ENCODE results near the gene SEZ6L. TPM values are rescaled to one million over a fixed set of nuclear protein-coding genes. Genes with fewer than 3 reads are reported as not detected.

Gene SEZ6L
- total RNA-seq, 4 donors from 2014 or later, result 0.26 to 2.6 TPM; not detected in 2

GRCh38 chr22:26205494-26205893, 36.2 kb downstream of the SEZ6L start:
- intact Hi-C loops (cut with DNase I; ENCODE audit: low total_unique reads), result no loop called here
- Histone ChIP-seq H3K27ac (no peak overlapping the region), H3K36me3 (no peaks in the 10 kb centered on the region), H3K27me3 (no peaks in the 10 kb centered on the region), H3K4me1 (no peaks in the 10 kb centered on the region), H3K9me3 (no peaks in the 10 kb centered on the region), H3K4me3 (no peak overlapping the region)
- DNase-seq, result no peak
- TF ChIP-seq, protein P1, sequence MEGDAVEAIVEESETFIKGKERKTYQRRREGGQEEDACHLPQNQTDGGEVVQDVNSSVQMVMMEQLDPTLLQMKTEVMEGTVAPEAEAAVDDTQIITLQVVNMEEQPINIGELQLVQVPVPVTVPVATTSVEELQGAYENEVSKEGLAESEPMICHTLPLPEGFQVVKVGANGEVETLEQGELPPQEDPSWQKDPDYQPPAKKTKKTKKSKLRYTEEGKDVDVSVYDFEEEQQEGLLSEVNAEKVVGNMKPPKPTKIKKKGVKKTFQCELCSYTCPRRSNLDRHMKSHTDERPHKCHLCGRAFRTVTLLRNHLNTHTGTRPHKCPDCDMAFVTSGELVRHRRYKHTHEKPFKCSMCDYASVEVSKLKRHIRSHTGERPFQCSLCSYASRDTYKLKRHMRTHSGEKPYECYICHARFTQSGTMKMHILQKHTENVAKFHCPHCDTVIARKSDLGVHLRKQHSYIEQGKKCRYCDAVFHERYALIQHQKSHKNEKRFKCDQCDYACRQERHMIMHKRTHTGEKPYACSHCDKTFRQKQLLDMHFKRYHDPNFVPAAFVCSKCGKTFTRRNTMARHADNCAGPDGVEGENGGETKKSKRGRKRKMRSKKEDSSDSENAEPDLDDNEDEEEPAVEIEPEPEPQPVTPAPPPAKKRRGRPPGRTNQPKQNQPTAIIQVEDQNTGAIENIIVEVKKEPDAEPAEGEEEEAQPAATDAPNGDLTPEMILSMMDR (IDR thresholded peaks at IDR 0.05), result no peak
- TF ChIP-seq POLR2A (IDR thresholded peaks at IDR 0.05), result no peak

DNA sequence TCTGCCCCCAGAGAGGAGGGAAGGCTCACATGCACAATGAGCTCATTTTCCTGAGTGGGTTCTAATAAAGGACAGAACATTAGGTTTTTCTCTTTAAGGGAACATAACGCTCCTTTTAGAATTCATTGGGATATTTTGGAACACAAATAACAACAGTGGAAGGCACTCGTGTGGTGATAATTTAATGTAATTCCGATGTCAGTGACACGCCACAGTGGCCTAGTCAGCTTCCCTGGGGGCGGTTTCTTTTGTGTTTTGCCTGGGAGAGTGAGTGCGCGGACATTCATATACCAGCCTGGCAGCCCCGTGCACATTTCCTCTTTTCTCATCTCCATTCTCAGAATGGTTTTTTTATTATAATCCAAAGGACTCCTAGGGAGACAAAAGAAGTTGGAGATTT, 41.1 kb downstream of the SEZ6L start:
- Histone ChIP-seq H3K36me3 (no peaks in the 10 kb centered on the region), H3K27me3 (no peaks in the 10 kb centered on the region), H3K27ac (no peak overlapping the region), H3K4me3 (no peak overlapping the region), H3K4me1 (no peaks in the 10 kb centered on the region), H3K9me3 (no peaks in the 10 kb centered on the region)
- no peak for DNase-seq
- TF ChIP-seq POLR2A (IDR thresholded peaks at IDR 0.05), result no peak
- TF ChIP-seq, protein P1 (IDR thresholded peaks at IDR 0.05), result no peak
- intact Hi-C loops (cut with DNase I; ENCODE audit: low total_unique reads), result no loop called here

- no peak overlapping the region for H3K27ac ChIP-seq
- no peak for TF ChIP-seq POLR2A (IDR thresholded peaks at IDR 0.05)
- TF ChIP-seq, protein P1 (IDR thresholded peaks at IDR 0.05), result no peak
- DNase-seq, result no peak
- H3K4me1 ChIP-seq, result no peaks in the 10 kb centered on the region
- no peak overlapping the region for H3K4me3 ChIP-seq
- H3K27me3 ChIP-seq, result no peaks in the 10 kb centered on the region
- H3K9me3 ChIP-seq, result no peaks in the 10 kb centered on the region
- H3K36me3 ChIP-seq, result no peaks in the 10 kb centered on the region
- intact Hi-C loops (cut with DNase I; ENCODE audit: low total_unique reads), result no loop called here
Observed at GRCh38 chr22:26213826-26214225, 44.6 kb downstream of the SEZ6L start.

DNA sequence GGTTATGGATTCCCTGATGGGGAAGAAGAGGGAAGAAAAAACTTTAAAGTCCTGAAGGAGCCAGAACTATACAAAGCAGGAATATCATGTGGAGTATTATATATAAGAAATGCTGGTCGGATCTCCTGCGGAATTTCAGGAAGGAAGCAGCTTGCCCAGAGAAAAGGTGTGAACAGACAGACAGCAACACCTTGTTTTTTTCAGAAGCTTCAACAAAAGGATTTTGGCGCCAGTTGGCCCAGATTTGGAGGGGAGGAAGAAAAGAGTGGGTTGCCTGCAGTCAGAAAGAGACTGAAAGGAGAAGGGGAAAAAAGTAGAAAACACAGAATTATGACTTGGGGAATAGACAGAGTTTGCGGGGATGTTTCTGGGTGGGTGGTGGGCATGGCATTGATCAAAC, 45.2 kb downstream of the SEZ6L start:
- DNase-seq, result no peak
- intact Hi-C loops (cut with DNase I; ENCODE audit: low total_unique reads), result no loop called here
- no peaks in the 10 kb centered on the region for H3K9me3 ChIP-seq
- no peak overlapping the region for H3K27ac ChIP-seq
- H3K4me1 ChIP-seq, result no peaks in the 10 kb centered on the region
- H3K4me3 ChIP-seq, result no peak overlapping the region
- no peak for TF ChIP-seq POLR2A (IDR thresholded peaks at IDR 0.05)
- TF ChIP-seq, protein P1 (IDR thresholded peaks at IDR 0.05), result no peak
- H3K27me3 ChIP-seq, result no peaks in the 10 kb centered on the region
- no peaks in the 10 kb centered on the region for H3K36me3 ChIP-seq

GRCh38 chr22:26215736-26216135, 46.5 kb downstream of the SEZ6L start:
- no peak overlapping the region for H3K27ac ChIP-seq
- H3K4me3 ChIP-seq, result no peak overlapping the region
- no peaks in the 10 kb centered on the region for H3K27me3 ChIP-seq
- no peaks in the 10 kb centered on the region for H3K9me3 ChIP-seq
- no peak for DNase-seq
- TF ChIP-seq POLR2A (IDR thresholded peaks at IDR 0.05), result no peak
- TF ChIP-seq, protein P1 (IDR thresholded peaks at IDR 0.05), result no peak
- intact Hi-C loops (cut with DNase I; ENCODE audit: low total_unique reads), result no loop called here
- H3K36me3 ChIP-seq, result no peaks in the 10 kb centered on the region
- H3K4me1 ChIP-seq, result no peaks in the 10 kb centered on the region
